Neuronal stem cell (in vitro differentiated cells): ENCODE results near the gene IDUA.

Experiments
- DNase-seq: peaks from one replicate; pipeline ENCODE4 v3.0.0-alpha.2; 2013; ENCODE audit warnings: low spot score
- H2AFZ ChIP-seq: one replicate; pipeline ENCODE4 v1.6.1; 2013; ENCODE audit warnings: mild to moderate bottlenecking, low read length, inconsistent platforms
- H2AK5ac ChIP-seq: 2 replicates; pipeline ENCODE4 v1.6.1; 2013; ENCODE audit warnings: low read depth, mild to moderate bottlenecking, inconsistent platforms, low read length, moderate library complexity, mixed read lengths
- H2BK120ac ChIP-seq: 2 replicates; pipeline ENCODE4 v1.6.1; 2013; ENCODE audit warnings: low read depth, mild to moderate bottlenecking, inconsistent platforms, low read length, moderate library complexity, mixed read lengths
- H2BK12ac ChIP-seq: one replicate; pipeline ENCODE4 v1.6.1; 2013; ENCODE audit warnings: low read length, inconsistent platforms
- H2BK15ac ChIP-seq: 2 replicates; pipeline ENCODE4 v1.6.1; 2013; ENCODE audit warnings: mild to moderate bottlenecking, low read length, inconsistent platforms, mixed read lengths
- H2BK5ac ChIP-seq: one replicate; pipeline ENCODE4 v1.6.1; 2013; ENCODE audit warnings: inconsistent platforms, mild to moderate bottlenecking, low read length, moderate library complexity
- H3K14ac ChIP-seq: one replicate; pipeline ENCODE4 v1.6.1; 2013; ENCODE audit warnings: low read length, inconsistent platforms
- H3K18ac ChIP-seq: 2 replicates; pipeline ENCODE4 v1.6.1; 2013; ENCODE audit warnings: low read length, inconsistent platforms
- H3K23ac ChIP-seq: 2 replicates; pipeline ENCODE4 v1.6.1; 2013; ENCODE audit warnings: low read depth, mild to moderate bottlenecking, mixed read lengths, low read length, inconsistent platforms; ENCODE audit not compliant: poor library complexity
- H3K27ac ChIP-seq: replicated peaks from 3 replicates; pipeline ENCODE4 v1.5.1; 2013; ENCODE audit warnings: low read length, inconsistent platforms
- H3K27me3 ChIP-seq, 3 experiments: 2 replicates each; pipeline ENCODE4 v1.6.1; 2013; ENCODE audit warnings: low read length in 3 of 3, mild to moderate bottlenecking in 2 of 3, inconsistent platforms in 1 of 3, low read depth in 1 of 3, mixed read lengths in 1 of 3, moderate library complexity in 1 of 3; ENCODE audit not compliant: control insufficient read depth in 3 of 3, insufficient read depth in 3 of 3
- H3K36me3 ChIP-seq, 2 donors: replicated peaks in 1 of 2; 2 replicates each; pipeline ENCODE4 v1.6.1; 2013; ENCODE audit warnings: low read length in 2 of 2; ENCODE audit not compliant: control insufficient read depth in 2 of 2, insufficient read depth in 2 of 2
- H3K4ac ChIP-seq: 2 replicates; pipeline ENCODE4 v1.6.1; 2013; ENCODE audit warnings: inconsistent platforms, mild to moderate bottlenecking, low read length, moderate library complexity
- H3K4me1 ChIP-seq, 2 donors: 1 replicate in 1 of 2; 2 replicates in 1 of 2; pipeline ENCODE4 v1.6.1; 2013; ENCODE audit warnings: low read length in 2 of 2, low read depth in 1 of 2; ENCODE audit not compliant: control insufficient read depth in 2 of 2, insufficient read depth in 1 of 2
- H3K4me2 ChIP-seq: one replicate; pipeline ENCODE4 v1.6.1; 2013; ENCODE audit warnings: mild to moderate bottlenecking, low read length, inconsistent platforms; ENCODE audit not compliant: insufficient read depth, poor library complexity, severe bottlenecking
- H3K4me3 ChIP-seq, 2 donors: 2 replicates each; pipeline ENCODE4 v1.5.1; 2013; ENCODE audit warnings: low read length in 2 of 2, mild to moderate bottlenecking in 2 of 2, inconsistent platforms in 1 of 2, moderate library complexity in 1 of 2
- H3K79me1 ChIP-seq: one replicate; pipeline ENCODE4 v1.6.1; 2013; ENCODE audit warnings: low read depth, mild to moderate bottlenecking, inconsistent platforms, low read length, moderate library complexity
- H3K9ac ChIP-seq: one replicate; pipeline ENCODE4 v1.6.1; 2013; ENCODE audit warnings: mild to moderate bottlenecking, low read depth, low read length, inconsistent platforms; ENCODE audit not compliant: poor library complexity
- H3K9me3 ChIP-seq, 2 donors: replicated peaks in 1 of 2; 2 replicates each; pipeline versions ENCODE3 to v1.6.1; 2013; ENCODE audit warnings: low read length in 2 of 2, mild to moderate bottlenecking in 2 of 2, inconsistent platforms in 1 of 2, low read depth in 1 of 2, mixed read lengths in 1 of 2, moderate library complexity in 1 of 2; ENCODE audit not compliant: control insufficient read depth in 2 of 2, insufficient read depth in 1 of 2
- H4K8ac ChIP-seq: one replicate; pipeline ENCODE4 v1.6.1; 2013; ENCODE audit warnings: low read depth, mild to moderate bottlenecking, inconsistent platforms, low read length, moderate library complexity
- H4K91ac ChIP-seq: one replicate; pipeline ENCODE4 v1.6.1; 2013; ENCODE audit warnings: low read length, low read depth, mild to moderate bottlenecking, inconsistent platforms; ENCODE audit not compliant: poor library complexity
- WGBS, 2 donors: extraction: QIAGEN DNeasy Blood & Tissue Kit; methylation state at CpG; one replicate each; pipeline ENCODE4 v1.1.7; 2013; ENCODE audit warnings: missing lambda C conversion rate in 2 of 2, mixed read lengths in 1 of 2; ENCODE audit not compliant: insufficient read length in 2 of 2, insufficient replicate concordance in 1 of 2; ENCODE audit errors: extremely low coverage in 2 of 2; 5-methylcytosine and 5-hydroxymethylcytosine counted together

IDUA gene

GRCh38 chr4:1014291-1015167 is 27.7 kb downstream of the IDUA start:
- Histone ChIP-seq H3K36me3 (peaks cover 7 to 20% of the 10 kb centered on the region in 2 donors), H2BK5ac (peak overlapping the region; percentile 30), H4K91ac (peak overlapping the region; percentile 82), H3K79me1 (peaks cover 45% of the 10 kb centered on the region), H2BK120ac (no peak overlapping the region), H3K23ac (peak overlapping the region; percentile 70), H3K27ac (peak overlapping the region; percentile 80), H3K4me1 (peaks cover 55 to 60% of the 10 kb centered on the region in 2 donors), H3K27me3 (peaks cover 8 to 14% (median 13%) of the 10 kb centered on the region in 3 experiments), H2AK5ac (peak overlapping the region; percentile 98), H3K9me3 (no peaks in the 10 kb centered on the region), H4K8ac (peak overlapping the region; percentile 75), H2BK15ac (no peak overlapping the region), H3K4ac (no peak overlapping the region), H3K14ac (peak overlapping the region; percentile 28), H3K9ac (peak overlapping the region; percentile 53), H3K4me3 (peak overlapping the region; percentile 22 to 24), H3K4me2 (peak overlapping the region; percentile 13), H3K18ac (peak overlapping the region; percentile 80), H2AFZ (peak overlapping the region; percentile 38), H2BK12ac (no peak overlapping the region)
- DNase-seq: no peak
- WGBS, 2 donors: no CpG with 5 or more reads among the region's 36 CpGs

- Histone ChIP-seq H4K91ac (peak overlapping the region; percentile 82), H3K36me3 (peaks cover 7 to 20% of the 10 kb centered on the region in 2 donors), H3K14ac (peak overlapping the region; percentile 28), H2AK5ac (peak overlapping the region; percentile 98), H3K27ac (peak overlapping the region; percentile 80), H3K4me3 (no peak overlapping the region), H3K4me1 (peaks cover 59 to 60% of the 10 kb centered on the region in 2 donors), H2BK15ac (peak overlapping the region; percentile 71), H2AFZ (peak overlapping the region; percentile 38), H4K8ac (no peak overlapping the region), H3K23ac (peak overlapping the region; percentile 70), H3K18ac (peak overlapping the region; percentile 80), H2BK12ac (peak overlapping the region; percentile 24), H3K4me2 (no peak overlapping the region), H3K9ac (peak overlapping the region; percentile 53), H3K27me3 (peaks cover 5 to 9% (median 9%) of the 10 kb centered on the region in 3 experiments), H2BK5ac (peak overlapping the region; percentile 30), H2BK120ac (no peak overlapping the region), H3K9me3 (no peaks in the 10 kb centered on the region), H3K4ac (peak overlapping the region; percentile 78), H3K79me1 (peaks cover 47% of the 10 kb centered on the region)
- no peak for DNase-seq
- no CpG with 5 or more reads among the region's 8 CpGs for WGBS, 2 donors
Measured at GRCh38 chr4:1015179-1015578, 28.3 kb downstream of the IDUA start.

GRCh38 chr4:1015746-1016145 is 28.9 kb downstream of the IDUA start:
- DNase-seq: no peak
- Histone ChIP-seq H4K91ac (peak overlapping the region; percentile 38), H2AFZ (no peak overlapping the region), H3K4me2 (no peak overlapping the region), H3K14ac (peak overlapping the region; percentile 28), H2AK5ac (peak overlapping the region; percentile 98), H3K9ac (peak overlapping the region; percentile 53), H3K4me3 (no peak overlapping the region), H3K27ac (no peak overlapping the region), H2BK120ac (no peak overlapping the region), H3K18ac (peak overlapping the region; percentile 80), H2BK15ac (peak overlapping the region; percentile 71), H3K4me1 (peaks cover 56 to 58% of the 10 kb centered on the region in 2 donors), H3K9me3 (no peaks in the 10 kb centered on the region), H3K23ac (peak overlapping the region; percentile 70), H3K27me3 (peaks cover 0 to 3% (median 3%) of the 10 kb centered on the region in 3 experiments), H3K4ac (no peak overlapping the region), H4K8ac (no peak overlapping the region), H3K36me3 (peaks cover 7 to 20% of the 10 kb centered on the region in 2 donors), H3K79me1 (peaks cover 48% of the 10 kb centered on the region), H2BK5ac (peak overlapping the region; percentile 30), H2BK12ac (peak overlapping the region; percentile 24)
- WGBS, 2 donors: no CpG with 5 or more reads among the region's 10 CpGs

GRCh38 chr4:1017211-1017610 is 30.4 kb downstream of the IDUA start:
- Histone ChIP-seq H3K79me1 (peaks cover 53% of the 10 kb centered on the region), H2AK5ac (peak overlapping the region; percentile 98), H2BK12ac (peak overlapping the region; percentile 22), H3K27ac (no peak overlapping the region), H4K91ac (no peak overlapping the region), H2BK15ac (peak overlapping the region; percentile 98), H2AFZ (no peak overlapping the region), H3K4me3 (no peak overlapping the region), H3K36me3 (peaks cover 8 to 21% of the 10 kb centered on the region in 2 donors), H2BK120ac (peak overlapping the region; percentile 41), H3K4me2 (no peak overlapping the region), H3K23ac (peak overlapping the region; percentile 97), H3K9ac (peak overlapping the region; percentile 77), H3K18ac (peak overlapping the region; percentile 93), H3K4ac (no peak overlapping the region), H3K27me3 (no peaks in the 10 kb centered on the region), H3K14ac (peak overlapping the region; percentile 71), H3K4me1 (peaks cover 55 to 58% of the 10 kb centered on the region in 2 donors), H2BK5ac (peak overlapping the region; percentile 82), H4K8ac (no peak overlapping the region), H3K9me3 (no peaks in the 10 kb centered on the region)
- no peak for DNase-seq
- no CpG with 5 or more reads among the region's 16 CpGs for WGBS, 2 donors
